AG04450 (cell line): Measurements from ENCODE around the gene MTMR10. TPM values are rescaled to one million over a fixed set of nuclear protein-coding genes. Genes with fewer than 3 reads are reported as not detected.

Experiments used
- CTCF ChIA-PET: fragments of 300-600, 350-600 bp; formaldehyde crosslinking; extraction: SDS; loops from one replicate; lab custom pipeline; 2022; ENCODE audit warnings: antibody characterized with exemption, inconsistent platforms; lab: Charles Lee
- POLR2A ChIA-PET: fragments of 350-600 bp; formaldehyde crosslinking; extraction: SDS; loops from one replicate; lab custom pipeline; 2021; ENCODE audit warnings: antibody characterized with exemption, inconsistent platforms; lab: Yijun Ruan, JAX
- DNase-seq: peaks from one replicate; pipeline ENCODE4 v3.0.0-alpha.2; 2011; ENCODE audit warnings: low read depth, low spot score
- H3K27ac ChIP-seq: one replicate; pipeline ENCODE4 v1.5.1; 2012; ENCODE audit warnings: low read depth, low read length, control low read depth
- H3K27me3 ChIP-seq: one replicate; pipeline ENCODE4 v1.6.0; 2012; ENCODE audit warnings: low read length; ENCODE audit not compliant: control insufficient read depth, insufficient read depth
- H3K4me3 ChIP-seq: 2 replicates; pipeline ENCODE4 v1.5.1; 2011; ENCODE audit warnings: mild to moderate bottlenecking, low read depth, low read length, control low read depth
- H3K9me3 ChIP-seq: 2 replicates; pipeline ENCODE4 v1.5.1; 2012; ENCODE audit warnings: low read length; ENCODE audit not compliant: control insufficient read depth, insufficient read depth
- CTCF ChIP-seq: IDR thresholded peaks from 2 replicates; pipeline ENCODE4 v1.5.1; 2011; ENCODE audit warnings: low read depth, low read length, control low read depth, inconsistent platforms
- polyA plus RNA-seq: library from polyadenylated mRNA; depleted of rRNA; stranded (reverse); fragments of >200 nt; gene quantifications from 2 replicates; pipeline ENCODE4 v1.2.3, GENCODE V29; 2011

Gene MTMR10
- polyA plus RNA-seq, 1 experiment: 17.7 TPM

GRCh38 chr15:30927148-30927761 is 64.2 kb downstream of the MTMR10 start:
- no peak overlapping the region for H3K27ac ChIP-seq
- H3K9me3 ChIP-seq: no peaks in the 10 kb centered on the region; the same call in 1 of the 2 replicates
- H3K27me3 ChIP-seq: no peaks in the 10 kb centered on the region
- H3K4me3 ChIP-seq: no peak overlapping the region
- ChIA-PET CTCF (interaction anchor here (1.6 kb wide), 1 partner anchor 202 kb away, joined by 5 read pairs; no protein-coding TSS in a partner anchor), POLR2A (no interaction called here)
- no peak for DNase-seq
- no peak for TF ChIP-seq CTCF

GRCh38 chr15:30926161-30926560 is 65.3 kb downstream of the MTMR10 start:
- TF ChIP-seq CTCF: no peak
- no peak for DNase-seq
- Histone ChIP-seq H3K27me3 (no peaks in the 10 kb centered on the region), H3K4me3 (no peak overlapping the region), H3K27ac (no peak overlapping the region), H3K9me3 (no peaks in the 10 kb centered on the region; the same call in 1 of the 2 replicates)
- ChIA-PET POLR2A (no interaction called here), CTCF (interaction anchor here (1.6 kb wide), 1 partner anchor 203 kb away, joined by 5 read pairs; no protein-coding TSS in a partner anchor)

GRCh38 chr15:30925686-30926085 is 65.7 kb downstream of the MTMR10 start:
- TF ChIP-seq CTCF: no peak
- ChIA-PET CTCF (no interaction called here), POLR2A (no interaction called here)
- DNase-seq: no peak
- no peaks in the 10 kb centered on the region for H3K27me3 ChIP-seq
- H3K4me3 ChIP-seq: no peak overlapping the region
- H3K9me3 ChIP-seq: no peaks in the 10 kb centered on the region; the same call in 1 of the 2 replicates
- H3K27ac ChIP-seq: no peak overlapping the region

GRCh38 chr15:30924353-30924752 is 67.1 kb downstream of the MTMR10 start:
- no peak overlapping the region for H3K4me3 ChIP-seq
- no peak for TF ChIP-seq CTCF
- no peak overlapping the region for H3K27ac ChIP-seq
- no peaks in the 10 kb centered on the region; the same call in 1 of the 2 replicates for H3K9me3 ChIP-seq
- DNase-seq: peak; percentile 29
- ChIA-PET CTCF (interaction anchor here (0.6 kb wide), 1 partner anchor 441 kb away, joined by 7 read pairs; no protein-coding TSS in a partner anchor), POLR2A (no interaction called here)
- no peaks in the 10 kb centered on the region for H3K27me3 ChIP-seq

GRCh38 chr15:30923429-30923828 is 68.0 kb downstream of the MTMR10 start:
- ChIA-PET CTCF (no interaction called here), POLR2A (no interaction called here)
- H3K27ac ChIP-seq: no peak overlapping the region
- no peak for TF ChIP-seq CTCF
- H3K9me3 ChIP-seq: no peaks in the 10 kb centered on the region; the same call in 1 of the 2 replicates
- no peaks in the 10 kb centered on the region for H3K27me3 ChIP-seq
- no peak for DNase-seq
- no peak overlapping the region for H3K4me3 ChIP-seq
